ENCODE data around the gene SPTBN1.

SPTBN1 gene

GRCh38 chr2:54455563-54456361 is at the start of gene SPTBN1:
Gene SPTBN1 (plus strand): TSS chr2:54456327. CDS start chr2:54526419, 70,092 bp downstream.
- Histone ChIP-seq H2AFZ (ENCODE audit: low read depth, low read length) (peak within 1 kb of the TSS; percentile 84), H3K27ac (ENCODE audit: low read length) (no peak within 1 kb of the TSS), H3K4me2 (ENCODE audit: insufficient read depth, low read length) (peak within 1 kb of the TSS; percentile 86), H3K9ac (ENCODE audit: low read depth, low read length) (peak within 1 kb of the TSS; percentile 53), H3K27me3 (ENCODE audit: insufficient read depth, low read length, poor library complexity) (no peaks in the 10 kb centered on the region), H3K79me2 (ENCODE audit: insufficient read depth, low read length) (no peaks in the 10 kb centered on the region), H3K4me1 (ENCODE audit: insufficient read depth, low read length) (peaks cover 24% of the 10 kb centered on the region), H3K4me3 (ENCODE audit: low read depth in 1 of 2, low read length in 2 of 2) (peak within 1 kb of the TSS; percentile 24 to 72; a peak in 3 of 4 replicates), H4K20me1 (ENCODE audit: insufficient read depth, low read length) (no peaks in the 10 kb centered on the region), H3K9me3 (ENCODE audit: insufficient read depth, low read length, severe bottlenecking) (no peaks in the 10 kb centered on the region), H3K36me3 (ENCODE audit: insufficient read depth, low read length) (no peaks in the 10 kb centered on the region; the same call in 1 of the 2 replicates)
- TF ChIP-seq CTCF (IDR thresholded peaks at IDR 0.05; ENCODE audit: borderline replicate concordance, extremely low read depth, low read length, poor library complexity, severe bottlenecking) (no peak), EZH2 (IDR thresholded peaks at IDR 0.05; ENCODE audit: borderline replicate concordance, low read depth, low read length, severe bottlenecking) (no peak)
- ATAC-seq (ENCODE audit: insufficient read depth, low read depth) (peak; percentile 73), DNase-seq (peak; percentile 75)

GRCh38 chr2:54407693-54408092 is 48.4 kb upstream of the SPTBN1 start:
- no peak overlapping the region for H2AFZ ChIP-seq (ENCODE audit: low read depth, low read length)
- H3K27me3 ChIP-seq (ENCODE audit: insufficient read depth, low read length, poor library complexity): no peaks in the 10 kb centered on the region
- H3K9ac ChIP-seq (ENCODE audit: low read depth, low read length): no peak overlapping the region
- TF ChIP-seq EZH2 (IDR thresholded peaks at IDR 0.05; ENCODE audit: borderline replicate concordance, low read depth, low read length, severe bottlenecking): no peak
- no peak for TF ChIP-seq CTCF (IDR thresholded peaks at IDR 0.05; ENCODE audit: borderline replicate concordance, extremely low read depth, low read length, poor library complexity, severe bottlenecking)
- DNase-seq (no peak), ATAC-seq (ENCODE audit: insufficient read depth, low read depth) (no peak)
- H3K79me2 ChIP-seq (ENCODE audit: insufficient read depth, low read length): no peaks in the 10 kb centered on the region
- no peak overlapping the region for H3K4me3 ChIP-seq (ENCODE audit: low read depth in 1 of 2, low read length in 2 of 2)
- H3K4me1 ChIP-seq (ENCODE audit: insufficient read depth, low read length): no peaks in the 10 kb centered on the region
- no peak overlapping the region for H3K4me2 ChIP-seq (ENCODE audit: insufficient read depth, low read length)
- no peaks in the 10 kb centered on the region for H4K20me1 ChIP-seq (ENCODE audit: insufficient read depth, low read length)
- H3K27ac ChIP-seq (ENCODE audit: low read length): no peak overlapping the region
- H3K36me3 ChIP-seq (ENCODE audit: insufficient read depth, low read length): no peaks in the 10 kb centered on the region
- no peaks in the 10 kb centered on the region for H3K9me3 ChIP-seq (ENCODE audit: insufficient read depth, low read length, severe bottlenecking)

- H3K27me3 ChIP-seq (ENCODE audit: insufficient read depth, low read length, poor library complexity): no peaks in the 10 kb centered on the region
- H3K4me3 ChIP-seq (ENCODE audit: low read depth in 1 of 2, low read length in 2 of 2): no peak overlapping the region
- no peaks in the 10 kb centered on the region for H3K9me3 ChIP-seq (ENCODE audit: insufficient read depth, low read length, severe bottlenecking)
- DNase-seq: no peak
- no peaks in the 10 kb centered on the region for H3K79me2 ChIP-seq (ENCODE audit: insufficient read depth, low read length)
- H3K36me3 ChIP-seq (ENCODE audit: insufficient read depth, low read length): no peaks in the 10 kb centered on the region
- H3K4me1 ChIP-seq (ENCODE audit: insufficient read depth, low read length): no peaks in the 10 kb centered on the region
- no peak overlapping the region for H3K9ac ChIP-seq (ENCODE audit: low read depth, low read length)
- no peak for ATAC-seq (ENCODE audit: insufficient read depth, low read depth)
- TF ChIP-seq CTCF (IDR thresholded peaks at IDR 0.05; ENCODE audit: borderline replicate concordance, extremely low read depth, low read length, poor library complexity, severe bottlenecking): no peak
- TF ChIP-seq EZH2 (IDR thresholded peaks at IDR 0.05; ENCODE audit: borderline replicate concordance, low read depth, low read length, severe bottlenecking): no peak
- H4K20me1 ChIP-seq (ENCODE audit: insufficient read depth, low read length): no peaks in the 10 kb centered on the region
- H3K27ac ChIP-seq (ENCODE audit: low read length): no peak overlapping the region
- H3K4me2 ChIP-seq (ENCODE audit: insufficient read depth, low read length): no peak overlapping the region
- no peak overlapping the region for H2AFZ ChIP-seq (ENCODE audit: low read depth, low read length)
Observed at GRCh38 chr2:54408288-54408687, 47.8 kb upstream of the SPTBN1 start.

All from DND-41 (cell line).